ENCODE data around the gene RAMP3.

GRCh38 chr7:45192621-45193041, 35.0 kb downstream of the RAMP3 start:
- TF ChIP-seq CTCF (optimal IDR thresholded peaks at IDR 0.05 in 1 of 3, IDR thresholded peaks at IDR 0.05 in 1 of 3, conservative IDR thresholded peaks at IDR 0.05 in 1 of 3; ENCODE audit: extremely low read depth in 1 of 3, insufficient read depth in 2 of 3, low read length in 3 of 3) = no peak
- no peak for TF ChIP-seq EZH2 (IDR thresholded peaks at IDR 0.05; ENCODE audit: low read length)

Measured in keratinocyte (primary cell).